Cardiac muscle cell (in vitro differentiated cells and primary cell): ENCODE measurements around the gene HOXA11. TPM values are rescaled to one million over a fixed set of nuclear protein-coding genes. Genes with fewer than 3 reads are reported as not detected.
A peak's percentile ranks its signal among the peaks of the same experiment; 100 is the strongest.

Source experiments
- DNase-seq, 2 donors: peaks; one replicate each; pipeline versions ENCODE4 v3.0.0 to v3.0.0-alpha.2; 2010 to 2017; ENCODE audit warnings: low read depth in 1 of 2, low spot score in 1 of 2
- H3K27ac ChIP-seq: fragments of 200-600 bp; sonication (generic); 2 replicates; pipeline ENCODE4 v1.5.1; 2016
- H3K27me3 ChIP-seq: fragments of 200-600 bp; sonication (generic); 2 replicates; pipeline ENCODE4 v1.6.0; 2016; ENCODE audit warnings: control low read depth
- H3K36me3 ChIP-seq: fragments of 200-600 bp; sonication (generic); 2 replicates; pipeline ENCODE4 v1.5.1; 2016; ENCODE audit warnings: control low read depth
- H3K4me1 ChIP-seq: fragments of 200-600 bp; sonication (generic); 2 replicates; pipeline ENCODE4 v1.8.1; 2017; ENCODE audit warnings: low read depth, mild to moderate bottlenecking, mixed run types
- H3K4me3 ChIP-seq: fragments of 200-600 bp; sonication (generic); 2 replicates; pipeline ENCODE4 v1.5.1; 2016; ENCODE audit warnings: mild to moderate bottlenecking
- H3K9me3 ChIP-seq: fragments of 200-600 bp; sonication (generic); 2 replicates; pipeline ENCODE4 v1.5.1; 2017; ENCODE audit warnings: low read depth, mild to moderate bottlenecking, control low read depth
- CTCF ChIP-seq: IDR thresholded peaks from 2 replicates; pipeline ENCODE4 v1.5.1; 2012; ENCODE audit warnings: low read depth, mild to moderate bottlenecking, low read length
- polyA plus RNA-seq: library from polyadenylated mRNA; unstranded; fragments of >200 nt; fragmentation: Nextera tagmentation; extraction: Ambion mirVana; gene quantifications from 2 replicates; pipeline ENCODE4 v1.2.1, GENCODE V29; 2016
- total RNA-seq: library from RNA; depleted of rRNA; stranded (reverse); fragments of >200 nt; gene quantifications from 2 replicates; pipeline ENCODE4 v1.2.3, GENCODE V29; 2016

HOXA11 gene
- total and polyA plus RNA-seq, 2 experiments from 2014 or later = not detected

- H3K9me3 ChIP-seq = no peaks in the 10 kb centered on the region
- H3K27me3 ChIP-seq = peaks cover 100% of the 10 kb centered on the region
- H3K4me1 ChIP-seq = no peaks in the 10 kb centered on the region
- TF ChIP-seq CTCF = no peak
- no peaks in the 10 kb centered on the region for H3K36me3 ChIP-seq
- H3K4me3 ChIP-seq = no peak overlapping the region
- DNase-seq = no peak
- H3K27ac ChIP-seq = no peak overlapping the region
Observed at GRCh38 chr7:27133409-27134231, 51.4 kb downstream of the HOXA11 start.

DNA sequence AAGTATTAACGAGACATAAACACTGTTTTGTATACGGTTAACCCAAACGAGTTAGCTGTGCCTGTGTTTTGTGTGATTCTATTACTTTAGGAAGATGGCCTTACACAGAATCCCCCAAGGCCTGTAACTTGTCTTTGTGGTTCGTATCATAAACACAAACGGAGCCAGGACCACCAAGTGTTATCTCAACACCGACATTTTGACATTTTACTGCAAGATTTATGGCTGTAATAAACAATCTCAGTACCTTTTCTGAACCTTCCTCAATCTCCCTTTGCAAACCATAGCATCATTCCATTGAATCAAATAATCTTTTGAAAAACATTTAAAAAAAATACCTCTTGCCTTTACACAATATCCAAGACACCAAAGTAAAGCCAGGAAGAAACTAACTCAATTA lies 52.1 kb downstream of the HOXA11 start:
- peaks cover 100% of the 10 kb centered on the region for H3K27me3 ChIP-seq
- no peak overlapping the region for H3K27ac ChIP-seq
- DNase-seq = no peak
- H3K9me3 ChIP-seq = no peaks in the 10 kb centered on the region
- no peak overlapping the region for H3K4me3 ChIP-seq
- no peaks in the 10 kb centered on the region for H3K36me3 ChIP-seq
- TF ChIP-seq CTCF = no peak
- H3K4me1 ChIP-seq = no peaks in the 10 kb centered on the region

- H3K27me3 ChIP-seq = peaks cover 100% of the 10 kb centered on the region
- no peaks in the 10 kb centered on the region for H3K4me1 ChIP-seq
- H3K9me3 ChIP-seq = no peaks in the 10 kb centered on the region
- TF ChIP-seq CTCF = no peak
- H3K4me3 ChIP-seq = no peak overlapping the region
- no peak for DNase-seq
- H3K27ac ChIP-seq = no peak overlapping the region
- H3K36me3 ChIP-seq = no peaks in the 10 kb centered on the region
Observed at GRCh38 chr7:27132214-27132613, 52.8 kb downstream of the HOXA11 start.

- Histone ChIP-seq H3K9me3 (no peaks in the 10 kb centered on the region), H3K4me3 (peak overlapping the region; percentile 30), H3K4me1 (no peaks in the 10 kb centered on the region), H3K27me3 (peaks cover 100% of the 10 kb centered on the region), H3K27ac (no peak overlapping the region), H3K36me3 (no peaks in the 10 kb centered on the region)
- no peak for TF ChIP-seq CTCF
- DNase-seq = no peak
Observed at GRCh38 chr7:27131390-27131819, 53.6 kb downstream of the HOXA11 start.

Other genes with a start within 250 kb of the HOXA11 start
- 0.42 and 0.85 TPM in 2 replicates for gene HOXA1, start 89.2 kb downstream of the HOXA11 start, total RNA-seq
- gene HOXA1, start 89.2 kb downstream of the HOXA11 start, polyA plus RNA-seq = 0.07 TPM in 1 of 2 replicates, not detected in the other
- 0.27 and 0.53 TPM in 2 replicates for gene HOXA2, start 82.5 kb downstream of the HOXA11 start, total RNA-seq
- gene HOXA2, start 82.5 kb downstream of the HOXA11 start, polyA plus RNA-seq = 0.12 and 0.34 TPM in 2 replicates
- 0.14 TPM in 1 of 2 replicates, not detected in the other for gene HOXA4, start 54.5 kb downstream of the HOXA11 start, total RNA-seq
- gene HOXA4, start 54.5 kb downstream of the HOXA11 start, polyA plus RNA-seq = 0.46 TPM in 1 of 2 replicates, not detected in the other
- gene HOXA5, start 41.6 kb downstream of the HOXA11 start, total RNA-seq = not detected in 2 replicates
- gene HOXA5, start 41.6 kb downstream of the HOXA11 start, polyA plus RNA-seq = not detected in 2 replicates
- gene HOXA6, start 37.5 kb downstream of the HOXA11 start, total RNA-seq = not detected in 2 replicates
- gene HOXA6, start 37.5 kb downstream of the HOXA11 start, polyA plus RNA-seq = not detected in 2 replicates
- gene HOXA3, start 32.6 kb downstream of the HOXA11 start, total RNA-seq = 1.4 and 9.4 TPM in 2 replicates
- gene HOXA3, start 32.6 kb downstream of the HOXA11 start, polyA plus RNA-seq = 1.4 TPM in 2 replicates
- gene HOXA7, start 28.6 kb downstream of the HOXA11 start, total RNA-seq = not detected in 2 replicates
- gene HOXA7, start 28.6 kb downstream of the HOXA11 start, polyA plus RNA-seq = not detected in 2 replicates
- not detected in 2 replicates for gene HOXA9, start 19.7 kb downstream of the HOXA11 start, total RNA-seq
- gene HOXA9, start 19.7 kb downstream of the HOXA11 start, polyA plus RNA-seq = not detected in 2 replicates
- not detected in 2 replicates for gene HOXA10, start 10.9 kb downstream of the HOXA11 start, total RNA-seq
- gene HOXA10, start 10.9 kb downstream of the HOXA11 start, polyA plus RNA-seq = not detected in 2 replicates
- gene HOXA13, start 14.9 kb upstream of the HOXA11 start, total RNA-seq = not detected in 2 replicates
- not detected in 2 replicates for gene HOXA13, start 14.9 kb upstream of the HOXA11 start, polyA plus RNA-seq
- gene EVX1, start 57.6 kb upstream of the HOXA11 start, total RNA-seq = not detected in 2 replicates
- gene EVX1, start 57.6 kb upstream of the HOXA11 start, polyA plus RNA-seq = not detected in 2 replicates